ENCODE data around the gene SRRT. TPM values are rescaled to one million over a fixed set of nuclear protein-coding genes. Genes with fewer than 3 reads are reported as not detected.
A peak's percentile ranks its signal among the peaks of the same experiment; 100 is the strongest.

Gene SRRT
- total RNA-seq, 4 donors from 2014 or later, result 35.0 to 47.3 (median 39.8) TPM

GRCh38 chr7:100867776-100868485 lies 7.0 kb upstream of the SRRT start:
- H3K36me3 ChIP-seq, result no peaks in the 10 kb centered on the region

GRCh38 chr7:100873599-100874299 lies 1.2 kb upstream of the SRRT start:
- Histone ChIP-seq H3K9me3 (no peaks in the 10 kb centered on the region), H3K36me3 (peaks cover 0 to 9% of the 10 kb centered on the region in 2 donors), H3K4me1 (peaks cover 33 to 40% of the 10 kb centered on the region in 2 donors), H3K27ac (peak overlapping the region; percentile 93 to 98 (median 96)), H3K4me3 (peak overlapping the region; percentile 70 to 99 (median 90)), H3K27me3 (no peaks in the 10 kb centered on the region)
- in situ Hi-C loops (cut with MboI; ENCODE audit: low sequenced_read_pairs in 4 of 4) (loop anchor here in 3 of 4 donors (25.0 kb wide), 4 partner anchors 161 to 436 kb away; partner anchors contain the start of genes SPACDR (in 2 of the 3), EPO (in 1 of the 3), FBXO24 (in 1 of the 3) and LRCH4 (in 1 of the 3)), intact Hi-C loops (cut with DNase I; ENCODE audit: low total_unique reads) (loop anchor here (10.0 kb wide), 1 partner anchor 1319 kb away; the partner anchor contains the start of genes FAM200A and ZNF655)
- no peak for DNase-seq
- no peak for ATAC-seq
- TF ChIP-seq POLR2A (IDR thresholded peaks at IDR 0.05) (no peak), CTCF (IDR thresholded peaks at IDR 0.05 in 4 of 5, conservative IDR thresholded peaks at IDR 0.05 in 1 of 5) (no peak)

More at GRCh38 chr7:100867776-100868485, 7.0 kb upstream of the SRRT start:
- H3K9me3 ChIP-seq, result no peaks in the 10 kb centered on the region
- in situ Hi-C loops (cut with MboI; ENCODE audit: low sequenced_read_pairs in 4 of 4) (loop anchor here in 3 of 4 donors (10.0 to 25.0 kb wide), 5 partner anchors 156 to 431 kb away; partner anchors contain the start of genes POP7 (in 2 of the 3), SPACDR (in 2 of the 3), EPO (in 1 of the 3) and FBXO24 (in 1 of the 3)), intact Hi-C loops (cut with DNase I; ENCODE audit: low total_unique reads) (loop anchor here (10.0 kb wide), 1 partner anchor 253 kb away; the partner anchor contains the start of gene MOSPD3)
- ATAC-seq, result peak in 1 of 2 donors; percentile 8
- H3K4me1 ChIP-seq, result peaks cover 3 to 18% of the 10 kb centered on the region in 2 donors
- peak overlapping the region; percentile 80 to 84 (median 83) for H3K27ac ChIP-seq
- no peak for DNase-seq
- H3K4me3 ChIP-seq, result peak overlapping the region; percentile 57 to 66 (median 63)
- TF ChIP-seq POLR2A (IDR thresholded peaks at IDR 0.05), result no peak
- H3K27me3 ChIP-seq, result peaks cover 3 to 7% (median 7%) of the 10 kb centered on the region in 3 donors

- peak in 1 of 2 donors; percentile 0 for ATAC-seq
- in situ Hi-C loops (cut with MboI; ENCODE audit: low sequenced_read_pairs in 4 of 4), result loop anchor here in 3 of 4 donors (25.0 kb wide), 4 partner anchors 162 to 437 kb away; partner anchors contain the start of genes SPACDR (in 2 of the 3), EPO (in 1 of the 3), FBXO24 (in 1 of the 3) and LRCH4 (in 1 of the 3)
Measured at GRCh38 chr7:100874300-100874576, 665 bp upstream of the SRRT start.

GRCh38 chr7:100875356-100875751 lies 451 bp downstream of the SRRT start:
- H3K4me3 ChIP-seq, result peak overlapping the region; percentile 70 to 99 (median 90)
- H3K36me3 ChIP-seq, result peaks cover 0 to 13% of the 10 kb centered on the region in 2 donors
- H3K9me3 ChIP-seq, result no peaks in the 10 kb centered on the region
- no peaks in the 10 kb centered on the region for H3K27me3 ChIP-seq
- in situ Hi-C loops (cut with MboI; ENCODE audit: low sequenced_read_pairs in 4 of 4), result no loop called here
- DNase-seq, result no peak
- peak overlapping the region; percentile 93 to 98 (median 96) for H3K27ac ChIP-seq
- no peak for TF ChIP-seq POLR2A (IDR thresholded peaks at IDR 0.05)
- no peak for TF ChIP-seq CTCF (IDR thresholded peaks at IDR 0.05 in 4 of 5, conservative IDR thresholded peaks at IDR 0.05 in 1 of 5)
- intact Hi-C loops (cut with DNase I; ENCODE audit: low total_unique reads), result loop anchor here (1.0 to 10.0 kb wide), 3 partner anchors 14 to 1321 kb away; partner anchors contain the start of genes FAM200A, PLOD3, UFSP1 and ZNF655
- ATAC-seq, result peak; percentile 5 to 18
- H3K4me1 ChIP-seq, result peaks cover 37 to 42% of the 10 kb centered on the region in 2 donors

More at GRCh38 chr7:100874300-100874576, 665 bp upstream of the SRRT start:
- H3K36me3 ChIP-seq, result peaks cover 0 to 11% of the 10 kb centered on the region in 2 donors
- no peaks in the 10 kb centered on the region for H3K9me3 ChIP-seq
- peak overlapping the region; percentile 93 to 98 (median 96) for H3K27ac ChIP-seq
- intact Hi-C loops (cut with DNase I; ENCODE audit: low total_unique reads), result loop anchor here (10.0 kb wide), 1 partner anchor 1319 kb away; the partner anchor contains the start of genes FAM200A and ZNF655
- DNase-seq, result no peak
- H3K4me3 ChIP-seq, result peak overlapping the region; percentile 70 to 99 (median 90)
- H3K4me1 ChIP-seq, result peaks cover 33 to 42% of the 10 kb centered on the region in 2 donors
- TF ChIP-seq CTCF (IDR thresholded peaks at IDR 0.05 in 4 of 5, conservative IDR thresholded peaks at IDR 0.05 in 1 of 5) (no peak), POLR2A (IDR thresholded peaks at IDR 0.05) (no peak)
- no peaks in the 10 kb centered on the region for H3K27me3 ChIP-seq

Data from gastrocnemius medialis (tissue), 4 donors.